Smooth muscle cell (in vitro differentiated cells): ENCODE data around the gene CSH2. TPM values are rescaled to one million over a fixed set of nuclear protein-coding genes. Genes with fewer than 3 reads are reported as not detected.
"Not testable (repeated sequence)": the region's sequence is repeated elsewhere in the genome, so short reads cannot be mapped to it uniquely, and the experiment has no call there.

Experiments used
- DNase-seq: peaks from one replicate; lab custom pipeline; 2025; ENCODE audit not compliant: unreplicated experiment; lab: John Stamatoyannopoulos, UW
- H2AFZ ChIP-seq: fragments of 200-600 bp; sonication (generic); 2 replicates; pipeline ENCODE4 v1.6.0; 2016; ENCODE audit warnings: antibody characterized with exemption, low read depth, mild to moderate bottlenecking
- H3F3A ChIP-seq: fragments of 200-600 bp; sonication (generic); 2 replicates; pipeline ENCODE4 v1.6.0; 2017; ENCODE audit warnings: antibody characterized with exemption, low read depth
- H3K27ac ChIP-seq: fragments of 200-600 bp; sonication (generic); 2 replicates; pipeline ENCODE4 v1.5.1; 2016; ENCODE audit warnings: low read depth, mild to moderate bottlenecking
- H3K27me3 ChIP-seq: fragments of 200-600 bp; sonication (generic); 2 replicates; pipeline ENCODE4 v1.6.1; 2016; ENCODE audit warnings: low read depth, mild to moderate bottlenecking
- H3K36me3 ChIP-seq: fragments of 200-600 bp; sonication (generic); 2 replicates; pipeline ENCODE4 v1.5.1; 2016; ENCODE audit warnings: low read depth
- H3K4me1 ChIP-seq: fragments of 200-600 bp; sonication (generic); 2 replicates; pipeline ENCODE4 v1.5.1; 2016; ENCODE audit warnings: low read depth
- H3K4me2 ChIP-seq: fragments of 200-600 bp; sonication (generic); 2 replicates; pipeline ENCODE4 v1.6.0; 2016; ENCODE audit warnings: mild to moderate bottlenecking
- H3K4me3 ChIP-seq: fragments of 200-600 bp; sonication (generic); 2 replicates; pipeline ENCODE4 v1.5.1; 2016; ENCODE audit warnings: mild to moderate bottlenecking
- H3K79me2 ChIP-seq: fragments of 200-600 bp; sonication (generic); 2 replicates; pipeline ENCODE4 v1.6.0; 2016; ENCODE audit warnings: low read depth, mild to moderate bottlenecking
- H3K9ac ChIP-seq: fragments of 200-600 bp; sonication (generic); 2 replicates; pipeline ENCODE4 v1.6.0; 2016; ENCODE audit warnings: low read depth
- H3K9me3 ChIP-seq: fragments of 200-600 bp; sonication (generic); replicated peaks from 2 replicates; pipeline ENCODE4 v1.5.1; 2016; ENCODE audit warnings: low read depth
- H4K20me1 ChIP-seq: fragments of 200-600 bp; sonication (generic); 2 replicates; pipeline ENCODE4 v1.6.0; 2016; ENCODE audit warnings: low read depth
- CTCF ChIP-seq: fragments of 200-600 bp; sonication (generic); IDR thresholded peaks from 2 replicates; pipeline ENCODE4 v1.5.1; 2017; ENCODE audit warnings: borderline replicate concordance, mild to moderate bottlenecking, antibody characterized with exemption; ENCODE audit not compliant: insufficient read depth, poor library complexity, severe bottlenecking
- WGBS: methylation state at CpG from one replicate; pipeline ENCODE4 v1.1.7; 2016; ENCODE audit warnings: low lambda C conversion rate; 5-methylcytosine and 5-hydroxymethylcytosine counted together
- polyA plus RNA-seq: library from polyadenylated mRNA; unstranded; fragments of >200 nt; fragmentation: Nextera tagmentation; extraction: Ambion mirVana; gene quantifications from 2 replicates; pipeline ENCODE4 v1.2.1, GENCODE V29; 2016
- total RNA-seq: library from RNA; depleted of rRNA; stranded (reverse); fragments of >200 nt; gene quantifications from 2 replicates; pipeline ENCODE4 v1.2.3, GENCODE V29; 2014

CSH2 gene
- total and polyA plus RNA-seq, 2 experiments from 2014 or later: not detected

DNA sequence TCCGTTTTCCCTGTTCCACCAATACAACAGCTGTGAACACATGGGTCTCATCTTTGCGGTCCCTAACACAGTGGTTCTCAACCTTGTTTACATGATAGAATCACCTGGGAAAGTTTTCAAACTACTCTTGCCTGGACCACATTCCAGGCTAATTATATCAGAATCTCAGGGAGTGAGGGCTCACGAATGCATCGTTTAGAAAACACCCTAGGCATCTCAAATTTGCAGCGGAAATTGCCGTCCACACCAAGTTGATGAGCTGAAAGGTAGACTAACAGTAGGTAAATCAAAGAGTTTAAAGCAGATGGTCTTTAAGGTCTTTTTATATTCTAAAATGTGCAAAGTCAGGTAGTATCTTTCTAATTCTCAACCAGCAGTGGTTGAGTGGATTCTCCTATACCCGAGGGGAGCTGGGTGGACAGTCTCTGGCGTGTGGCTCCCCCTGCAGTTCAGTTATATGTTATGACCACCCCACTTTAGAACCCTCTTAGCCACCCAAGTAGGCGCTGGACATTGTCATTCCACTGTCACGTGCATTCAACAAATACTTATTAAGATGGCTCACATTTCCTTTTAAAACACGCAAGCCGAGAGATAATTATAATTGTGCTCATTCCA, 33.8 kb upstream of the CSH2 start:
- H3F3A ChIP-seq, H4K20me1 ChIP-seq, H3K9me3 ChIP-seq, H3K4me3 ChIP-seq, H3K36me3 ChIP-seq, DNase-seq, H3K79me2 ChIP-seq, H2AFZ ChIP-seq, H3K9ac ChIP-seq, H3K4me2 ChIP-seq, H3K4me1 ChIP-seq, H3K27ac ChIP-seq: not testable (repeated sequence)
- peaks cover 15% of the 10 kb centered on the region for H3K27me3 ChIP-seq
- peak; percentile 22 for TF ChIP-seq CTCF
- WGBS: 32% methylated on average over 12 of the region's 12 CpGs

GRCh38 chr17:63904796-63905195, 31.3 kb upstream of the CSH2 start:
- H2AFZ ChIP-seq, H3K9ac ChIP-seq, H3K27ac ChIP-seq, H3K4me2 ChIP-seq, H3K27me3 ChIP-seq, H3K79me2 ChIP-seq, H4K20me1 ChIP-seq, H3K4me3 ChIP-seq, H3K9me3 ChIP-seq, DNase-seq, H3K36me3 ChIP-seq, H3F3A ChIP-seq, H3K4me1 ChIP-seq: not testable (repeated sequence)
- 90% methylated on average over 8 of the region's 8 CpGs for WGBS

DNA sequence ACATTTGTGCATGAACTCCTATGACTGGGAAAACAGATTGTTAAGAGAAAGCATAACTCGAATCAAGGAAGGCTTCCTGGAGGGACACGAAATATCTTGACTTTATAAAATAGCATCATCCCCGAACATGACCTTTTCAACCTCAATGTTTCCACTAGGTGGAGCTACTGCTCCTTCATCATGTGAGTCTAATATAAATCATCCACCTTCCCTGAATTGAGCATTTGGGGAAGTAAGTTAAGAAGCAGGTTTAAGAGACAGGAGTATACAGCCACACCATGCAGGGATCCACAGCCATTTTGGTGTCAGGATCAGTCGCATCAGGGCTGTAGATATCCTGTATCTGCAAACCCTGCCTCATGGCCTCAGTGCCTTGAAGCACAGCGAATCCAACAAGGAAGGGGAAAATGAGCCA, 30.3 kb upstream of the CSH2 start:
- not testable (repeated sequence) for H3K27ac ChIP-seq, H3K79me2 ChIP-seq, H3K4me2 ChIP-seq, H3K4me1 ChIP-seq, H3K27me3 ChIP-seq, DNase-seq, H4K20me1 ChIP-seq, H3K36me3 ChIP-seq, H3F3A ChIP-seq, H3K9ac ChIP-seq, H2AFZ ChIP-seq, H3K9me3 ChIP-seq, H3K4me3 ChIP-seq
- TF ChIP-seq CTCF: peak; percentile 48
- WGBS: 41% methylated on average over 5 of the region's 5 CpGs

GRCh38 chr17:63901971-63902370, 28.5 kb upstream of the CSH2 start:
- not testable (repeated sequence) for H3F3A ChIP-seq, DNase-seq, H3K9me3 ChIP-seq, H4K20me1 ChIP-seq, H3K4me3 ChIP-seq, H3K9ac ChIP-seq, H3K79me2 ChIP-seq, H3K4me2 ChIP-seq, H3K27me3 ChIP-seq, H3K36me3 ChIP-seq, H3K4me1 ChIP-seq, H2AFZ ChIP-seq, H3K27ac ChIP-seq
- WGBS: 82% methylated on average over 2 of the region's 2 CpGs

GRCh38 chr17:63898899-63899798, 25.7 kb upstream of the CSH2 start:
- not testable (repeated sequence) for H3F3A ChIP-seq, H3K27me3 ChIP-seq, H3K9me3 ChIP-seq, H3K4me2 ChIP-seq, DNase-seq, H3K4me1 ChIP-seq, H3K36me3 ChIP-seq, H4K20me1 ChIP-seq, H3K9ac ChIP-seq, H3K79me2 ChIP-seq, H2AFZ ChIP-seq, H3K4me3 ChIP-seq, H3K27ac ChIP-seq
- WGBS: 86% methylated on average over 6 of the region's 6 CpGs

DNA sequence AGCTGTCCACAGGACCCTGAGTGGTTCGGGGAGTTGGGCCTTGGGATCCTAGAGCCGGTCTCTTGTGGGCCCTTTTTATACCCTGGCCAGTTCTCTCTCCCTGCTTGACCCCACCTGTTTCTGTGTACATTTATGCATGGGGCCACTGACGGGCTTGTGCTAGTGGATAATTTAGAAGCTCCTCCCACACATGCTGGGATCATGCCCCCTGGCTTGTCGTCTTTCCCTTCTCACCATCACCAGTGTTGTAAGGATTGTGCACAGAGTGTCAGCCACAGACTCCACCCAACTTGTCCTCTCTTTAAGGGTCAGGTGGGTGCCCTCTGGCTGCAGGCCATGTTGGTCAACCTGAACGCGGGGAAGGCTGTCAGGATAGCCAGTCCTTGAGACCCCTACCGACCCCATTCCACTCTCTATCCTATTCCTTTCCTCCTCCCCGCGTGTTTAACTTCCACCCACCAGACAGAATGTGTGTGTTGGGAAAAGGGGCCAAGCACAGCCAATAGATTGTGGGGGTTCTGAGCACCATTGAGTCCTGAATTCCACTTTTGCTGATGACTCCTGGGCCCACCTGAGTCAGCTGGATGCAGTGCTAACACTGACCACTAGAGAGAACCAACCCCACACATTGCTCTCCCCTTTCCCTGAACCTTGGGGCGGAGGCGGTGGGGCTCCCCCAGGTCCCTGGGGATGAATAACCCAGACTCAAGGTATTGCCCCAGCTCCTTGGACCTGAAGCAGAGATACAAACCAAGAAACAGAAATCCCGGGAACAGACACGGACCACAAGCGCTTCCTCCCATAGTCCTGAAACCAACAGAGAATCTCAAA, 23.3 kb upstream of the CSH2 start, which contains the start of gene CSH1:
Gene CSH1, minus strand, starts transcription at position 51 of the 831 bp plus-strand sequence. CDS start 63 bp downstream, outside the sequence.
- not testable (repeated sequence) for H3K9ac ChIP-seq, H3K4me3 ChIP-seq, H3K9me3 ChIP-seq, H3K4me2 ChIP-seq, H3K27ac ChIP-seq, H2AFZ ChIP-seq, H3K36me3 ChIP-seq, H3F3A ChIP-seq, H3K4me1 ChIP-seq, H4K20me1 ChIP-seq, H3K27me3 ChIP-seq, H3K79me2 ChIP-seq, DNase-seq
- 94% methylated on average over 7 of the region's 14 CpGs for WGBS
